A673 (cell line): ENCODE results near the gene ZDHHC16. TPM values are rescaled to one million over a fixed set of nuclear protein-coding genes. Genes with fewer than 3 reads are reported as not detected.

ENCODE experiments used
- BruUV-seq: library from RNA; stranded (reverse); fragments of 400-500 nt; replicated peaks from 2 replicates; lab custom pipeline; 2021; lab: Mats Ljungman, UMichigan
- CTCF ChIA-PET: fragments of 300-600 bp; sonication (Branson Sonifier 250); formaldehyde crosslinking; loops from one replicate; lab custom pipeline; 2022; ENCODE audit warnings: antibody characterized with exemption; lab: Charles Lee
- POLR2A ChIA-PET: fragments of 300-600 bp; sonication (Branson Sonifier 250); formaldehyde crosslinking; loops from one replicate; lab custom pipeline; 2022; ENCODE audit warnings: antibody characterized with exemption; ENCODE audit not compliant: low non-redundant PET; lab: Charles Lee
- DNase-seq: peaks from one replicate; pipeline ENCODE4 v3.0.0-alpha.2; 2015; ENCODE audit warnings: low spot score
- H3K27ac ChIP-seq: fragments of 200-600 bp; sonication (generic); 2 replicates; pipeline ENCODE4 v1.5.1; 2016; ENCODE audit warnings: mixed run types, low read depth, mild to moderate bottlenecking, mixed read lengths, antibody characterized with exemption, low read length; ENCODE audit not compliant: poor library complexity, severe bottlenecking
- H3K27me3 ChIP-seq: fragments of 200-600 bp; sonication (generic); replicated peaks from 2 replicates; pipeline ENCODE4 v1.6.1; 2017; ENCODE audit warnings: mixed run types, low read depth, mild to moderate bottlenecking, mixed read lengths, antibody characterized with exemption, low read length; ENCODE audit not compliant: insufficient read depth, poor library complexity
- H3K36me3 ChIP-seq: fragments of 200-600 bp; sonication (generic); 2 replicates; pipeline ENCODE4 v1.6.1; 2016; ENCODE audit warnings: mixed run types, mild to moderate bottlenecking, mixed read lengths, antibody characterized with exemption, low read length; ENCODE audit not compliant: insufficient read depth, poor library complexity, severe bottlenecking
- H3K4me1 ChIP-seq: fragments of 200-600 bp; sonication (generic); 2 replicates; pipeline ENCODE4 v1.6.1; 2017; ENCODE audit warnings: mixed run types, mild to moderate bottlenecking, mixed read lengths, antibody characterized with exemption, low read length; ENCODE audit not compliant: insufficient read depth, poor library complexity, severe bottlenecking
- H3K4me3 ChIP-seq: fragments of 200-600 bp; sonication (generic); 2 replicates; pipeline ENCODE4 v1.5.1; 2016; ENCODE audit warnings: low read depth, mixed run types, mild to moderate bottlenecking, mixed read lengths, low read length; ENCODE audit not compliant: poor library complexity, severe bottlenecking
- H3K9me3 ChIP-seq: fragments of 200-600 bp; sonication (generic); 2 replicates; pipeline ENCODE4 v1.6.1; 2016; ENCODE audit warnings: mixed run types, low read depth, mild to moderate bottlenecking, mixed read lengths, antibody characterized with exemption, low read length; ENCODE audit not compliant: poor library complexity, severe bottlenecking
- CTCF ChIP-seq: fragments of 300-800, 200-600 bp; sonication (generic); conservative IDR thresholded peaks from 2 replicates; pipeline ENCODE4 v1.5.1; 2017; ENCODE audit warnings: low read depth, mild to moderate bottlenecking, antibody characterized with exemption, low read length, moderate library complexity, mixed read lengths
- EZH2 ChIP-seq: fragments of 200-600 bp; sonication (generic); IDR thresholded peaks from 2 replicates; pipeline ENCODE4 v1.6.1; 2017; ENCODE audit warnings: borderline replicate concordance, low read depth, mild to moderate bottlenecking, mixed read lengths, antibody characterized with exemption, low read length; ENCODE audit not compliant: poor library complexity, severe bottlenecking
- intact Hi-C: fragments of 100-400 bp; cut with micrococcal nuclease; formaldehyde crosslinking; loops from one replicate; pipeline ENCODE4 v1.10.0; 2022; ENCODE audit not compliant: unreplicated experiment
- total RNA-seq: library from RNA; stranded (reverse); gene quantifications from 2 replicates; pipeline ENCODE4 v1.2.3, GENCODE V29; 2021

ZDHHC16 gene
- total RNA-seq, 1 experiment from 2014 or later = 49.2 TPM

GRCh38 chr10:97505152-97505551 lies 59.2 kb downstream of the ZDHHC16 start:
- peaks cover 17% of the 10 kb centered on the region for H3K27me3 ChIP-seq
- H3K36me3 ChIP-seq = no peaks in the 10 kb centered on the region
- no peak overlapping the region for H3K4me3 ChIP-seq
- H3K9me3 ChIP-seq = no peaks in the 10 kb centered on the region
- CTCF ChIA-PET = interaction anchor here (0.6 kb wide), 1 partner anchor 210 kb away, joined by 4 read pairs; no protein-coding TSS in a partner anchor
- no TSS peak for BruUV-seq
- POLR2A ChIA-PET = no interaction called here
- H3K27ac ChIP-seq = no peak overlapping the region
- no peak for DNase-seq
- TF ChIP-seq CTCF (no peak), EZH2 (no peak)
- intact Hi-C loops = no loop called here
- peaks cover under 1% of the 10 kb centered on the region for H3K4me1 ChIP-seq

- no TSS peak for BruUV-seq
- intact Hi-C loops = no loop called here
- Histone ChIP-seq H3K27me3 (peaks cover 6% of the 10 kb centered on the region), H3K9me3 (no peaks in the 10 kb centered on the region), H3K4me3 (no peak overlapping the region), H3K36me3 (no peaks in the 10 kb centered on the region), H3K4me1 (no peaks in the 10 kb centered on the region), H3K27ac (no peak overlapping the region)
- no peak for DNase-seq
- ChIA-PET CTCF (no interaction called here), POLR2A (interaction anchor here (0.7 kb wide), 1 partner anchor 23 kb away, joined by 4 read pairs; no protein-coding TSS in a partner anchor)
- TF ChIP-seq EZH2 (no peak), CTCF (no peak)
Observed at GRCh38 chr10:97506199-97506991, 60.4 kb downstream of the ZDHHC16 start.

Other genes with a start within 250 kb of the ZDHHC16 start
- gene ARHGAP19, start 153.5 kb upstream of the ZDHHC16 start, total RNA-seq = 59.0 and 66.2 TPM in 2 replicates
- 0.45 and 1.1 TPM in 2 replicates for gene FRAT1, start 126.9 kb upstream of the ZDHHC16 start, total RNA-seq
- 4.7 and 6.1 TPM in 2 replicates for gene FRAT2, start 111.4 kb upstream of the ZDHHC16 start, total RNA-seq
- 68.6 and 86.2 TPM in 2 replicates for gene RRP12, start 44.8 kb upstream of the ZDHHC16 start, total RNA-seq
- gene PGAM1, start 20.0 kb upstream of the ZDHHC16 start, total RNA-seq = 603 and 668 TPM in 2 replicates
- gene EXOSC1, start 169 bp upstream of the ZDHHC16 start, total RNA-seq = 52.7 and 56.4 TPM in 2 replicates
- gene MMS19, start 52.2 kb downstream of the ZDHHC16 start, total RNA-seq = 70.6 and 72.5 TPM in 2 replicates
- 3.1 and 4.2 TPM in 2 replicates for gene UBTD1, start 52.7 kb downstream of the ZDHHC16 start, total RNA-seq
- gene ANKRD2, start 126.6 kb downstream of the ZDHHC16 start, total RNA-seq = not detected in 2 replicates
- not detected in 2 replicates for gene HOGA1, start 138.2 kb downstream of the ZDHHC16 start, total RNA-seq
- not detected in 2 replicates for gene C10orf62, start 143.5 kb downstream of the ZDHHC16 start, total RNA-seq
- 8.4 and 13.4 TPM in 2 replicates for gene MORN4, start 187.3 kb downstream of the ZDHHC16 start, total RNA-seq
- 21.3 and 23.6 TPM in 2 replicates for gene PI4K2A, start 194.5 kb downstream of the ZDHHC16 start, total RNA-seq
- gene AVPI1, start 241.1 kb downstream of the ZDHHC16 start, total RNA-seq = 2.4 and 2.6 TPM in 2 replicates